ENCODE measurements around the gene SEPTIN10. TPM values are rescaled to one million over a fixed set of nuclear protein-coding genes. Genes with fewer than 3 reads are reported as not detected.
A peak's percentile ranks its signal among the peaks of the same experiment; 100 is the strongest.
"Not testable (repeated sequence)": the region's sequence is repeated elsewhere in the genome, so short reads cannot be mapped to it uniquely, and the experiment has no call there.

The SEPTIN10 gene
- total RNA-seq, result 63.1 TPM

GRCh38 chr2:109613922-109614714 lies at the start of gene SEPTIN10, which contains the start of gene SOWAHC:
Gene SEPTIN10 (minus strand): TSS chr2:109613966. CDS start chr2:109613827, 139 bp downstream.
Gene SOWAHC (plus strand): TSS chr2:109614364. CDS start chr2:109614490, 126 bp downstream.
- DNase-seq (ENCODE audit: low spot score), result peak; percentile 96

GRCh38 chr2:109662889-109663288 lies 49.1 kb upstream of the SEPTIN10 start:
- DNase-seq (ENCODE audit: low spot score), result no peak

- DNase-seq (ENCODE audit: low spot score), result no peak
These were observed 46.5 kb upstream of the SEPTIN10 start for GRCh38 chr2:109660046-109660860.

GRCh38 chr2:109659396-109660045 lies 45.8 kb upstream of the SEPTIN10 start:
- no peak for DNase-seq (ENCODE audit: low spot score)

GRCh38 chr2:109655287-109655686 lies 41.5 kb upstream of the SEPTIN10 start:
- DNase-seq (ENCODE audit: low spot score), result no peak

- DNase-seq (ENCODE audit: low spot score), result no peak
These were observed 40.7 kb upstream of the SEPTIN10 start for GRCh38 chr2:109654326-109655050.

- DNase-seq (ENCODE audit: low spot score), result no peak
These were observed 36.2 kb upstream of the SEPTIN10 start for GRCh38 chr2:109649736-109650695.

GRCh38 chr2:109648041-109648527 lies 34.3 kb upstream of the SEPTIN10 start:
- DNase-seq (ENCODE audit: low spot score), result no peak

GRCh38 chr2:109647636-109648035 lies 33.9 kb upstream of the SEPTIN10 start:
- no peak for DNase-seq (ENCODE audit: low spot score)

- DNase-seq (ENCODE audit: low spot score), result no peak
These were observed 33.2 kb upstream of the SEPTIN10 start for GRCh38 chr2:109646961-109647360.

GRCh38 chr2:109645412-109646184 lies 31.8 kb upstream of the SEPTIN10 start:
- no peak for DNase-seq (ENCODE audit: low spot score)

- peak; percentile 80 for DNase-seq (ENCODE audit: low spot score)
These were observed 31.0 kb upstream of the SEPTIN10 start for GRCh38 chr2:109644571-109645275.

GRCh38 chr2:109640000-109640399 lies 26.2 kb upstream of the SEPTIN10 start:
- DNase-seq (ENCODE audit: low spot score), result not testable (repeated sequence)

GRCh38 chr2:109638795-109639194 lies 25.0 kb upstream of the SEPTIN10 start:
- DNase-seq (ENCODE audit: low spot score), result peak; percentile 30

GRCh38 chr2:109637749-109638570 lies 24.2 kb upstream of the SEPTIN10 start:
- DNase-seq (ENCODE audit: low spot score), result no peak

- DNase-seq (ENCODE audit: low spot score), result no peak
These were observed 22.6 kb upstream of the SEPTIN10 start for GRCh38 chr2:109636317-109636716.

GRCh38 chr2:109635426-109636304 lies 21.9 kb upstream of the SEPTIN10 start:
- DNase-seq (ENCODE audit: low spot score), result no peak

Measured in mucosa of gallbladder (tissue), 1 donor.